NCI-H526 treated with DMSO at 0.1 percent for 48 hours (cell line): ENCODE measurements around the gene NUP205.
"Not testable (repeated sequence)": the region's sequence is repeated elsewhere in the genome, so short reads cannot be mapped to it uniquely, and the experiment has no call there.

Experiments
- DNase-seq: peaks from one replicate; lab custom pipeline; 2025; lab: John Stamatoyannopoulos, UW

NUP205 gene

GRCh38 chr7:135666846-135667245 is 109.1 kb downstream of the NUP205 start:
- no peak for DNase-seq

GRCh38 chr7:135667626-135668025 is 109.9 kb downstream of the NUP205 start:
- not testable (repeated sequence) for DNase-seq

- DNase-seq, result not testable (repeated sequence)
Measured at GRCh38 chr7:135668852-135669395, 111.2 kb downstream of the NUP205 start.

GRCh38 chr7:135669774-135670173 is 112.1 kb downstream of the NUP205 start:
- no peak for DNase-seq

DNA sequence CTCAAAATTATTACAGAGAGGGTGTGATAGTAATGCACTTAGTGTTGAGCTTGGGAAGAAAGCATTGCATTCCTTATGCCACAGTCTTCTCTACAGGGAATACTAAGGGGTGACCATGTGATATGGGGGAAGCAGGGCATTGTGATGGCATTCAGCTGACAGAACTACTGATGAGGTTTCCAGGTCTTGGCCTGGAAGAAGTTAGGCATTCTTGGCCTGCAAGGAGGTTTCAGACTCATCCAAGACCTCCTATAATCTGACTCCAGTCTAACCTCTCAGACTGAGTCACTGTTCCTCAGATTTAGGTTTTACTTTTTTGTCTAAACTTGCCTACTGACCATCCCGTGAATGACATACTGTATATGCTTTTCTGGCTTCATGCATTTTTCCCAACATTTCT is 112.5 kb downstream of the NUP205 start:
- no peak for DNase-seq

- peak; percentile 38 for DNase-seq
Measured at GRCh38 chr7:135672560-135673359, 115.0 kb downstream of the NUP205 start.

DNA sequence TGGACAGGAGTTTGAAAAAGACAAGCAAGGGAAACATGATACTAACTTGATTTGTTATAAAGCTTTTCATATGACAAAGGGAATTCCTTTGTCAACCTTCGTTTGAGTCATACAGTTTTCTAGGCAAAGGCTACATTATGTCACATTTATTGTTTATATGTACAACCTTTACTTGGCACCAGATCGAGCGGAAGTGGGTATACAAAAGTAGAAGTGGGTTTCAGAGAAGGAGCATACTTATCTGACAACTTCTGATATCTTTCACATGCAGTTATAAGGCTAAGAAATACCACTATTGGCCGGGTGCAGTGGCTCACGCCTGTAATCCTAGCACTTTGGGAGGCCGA is 115.6 kb downstream of the NUP205 start:
- DNase-seq, result no peak

DNA sequence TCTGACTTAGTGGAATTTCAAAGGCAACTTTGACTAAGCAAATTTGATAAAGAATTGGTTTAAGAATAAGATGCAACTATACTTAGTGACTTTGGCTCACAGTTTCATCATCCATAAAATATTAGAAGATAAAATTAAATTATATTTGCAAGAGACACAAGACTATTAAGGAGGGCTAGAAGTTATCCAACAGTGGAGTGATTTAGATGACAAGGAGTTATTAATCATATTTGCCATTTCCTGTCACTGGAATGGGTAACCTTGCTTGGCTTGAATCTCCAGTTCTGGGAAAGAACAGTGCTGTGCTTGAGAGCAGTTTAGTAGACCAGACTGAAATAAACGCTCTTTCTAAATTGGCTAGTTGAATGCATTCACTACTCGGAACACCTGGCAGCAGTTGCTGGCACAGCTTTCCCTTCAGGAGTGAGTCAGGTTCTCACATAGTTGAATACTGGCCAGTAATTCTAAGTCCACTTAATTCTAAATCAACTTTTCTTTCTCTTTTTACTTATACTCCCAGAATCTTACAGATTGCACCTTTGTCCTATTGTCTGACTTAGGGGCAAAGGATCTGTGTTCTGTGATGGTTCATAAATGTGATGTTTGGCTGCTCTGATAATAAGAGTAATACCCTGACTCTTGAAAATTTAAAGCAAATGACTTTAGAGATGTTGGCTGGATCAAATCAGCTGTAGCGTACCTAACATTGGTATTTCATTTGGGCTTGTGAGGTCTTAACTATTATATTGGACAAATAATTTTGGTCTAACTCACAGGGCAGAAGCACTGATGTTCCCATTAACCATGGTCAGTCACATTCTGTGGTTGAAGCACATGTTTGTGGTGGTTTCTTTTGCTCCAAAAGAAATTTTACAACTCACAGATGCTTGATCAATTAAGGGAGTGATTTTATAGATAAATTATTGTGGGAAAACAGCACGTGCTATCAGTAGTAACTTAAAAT is 121.2 kb downstream of the NUP205 start:
- DNase-seq, result no peak

GRCh38 chr7:135681762-135682161 is 124.0 kb downstream of the NUP205 start:
- no peak for DNase-seq

DNA sequence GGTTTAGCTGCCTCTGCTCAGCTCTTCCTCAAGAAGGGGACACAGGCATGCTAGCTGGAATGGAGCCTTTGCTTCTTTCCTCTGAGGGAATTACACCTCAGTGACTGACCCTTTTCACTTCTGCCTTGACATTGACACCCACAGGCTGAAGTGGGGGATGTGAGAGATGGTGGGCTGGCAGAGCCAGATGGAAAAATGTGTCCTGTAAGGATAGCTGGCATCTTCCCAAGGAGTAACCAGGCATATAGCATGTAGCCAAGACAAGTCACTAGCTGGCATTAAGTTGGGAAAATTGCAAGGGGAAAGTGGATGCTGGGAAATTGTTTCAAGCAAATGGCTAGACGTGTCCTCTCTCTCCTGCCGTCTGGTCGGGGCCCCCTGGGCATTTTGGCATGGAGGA is 124.5 kb downstream of the NUP205 start:
- DNase-seq, result no peak

- no peak for DNase-seq
Measured at GRCh38 chr7:135683609-135684008, 125.9 kb downstream of the NUP205 start.

DNA sequence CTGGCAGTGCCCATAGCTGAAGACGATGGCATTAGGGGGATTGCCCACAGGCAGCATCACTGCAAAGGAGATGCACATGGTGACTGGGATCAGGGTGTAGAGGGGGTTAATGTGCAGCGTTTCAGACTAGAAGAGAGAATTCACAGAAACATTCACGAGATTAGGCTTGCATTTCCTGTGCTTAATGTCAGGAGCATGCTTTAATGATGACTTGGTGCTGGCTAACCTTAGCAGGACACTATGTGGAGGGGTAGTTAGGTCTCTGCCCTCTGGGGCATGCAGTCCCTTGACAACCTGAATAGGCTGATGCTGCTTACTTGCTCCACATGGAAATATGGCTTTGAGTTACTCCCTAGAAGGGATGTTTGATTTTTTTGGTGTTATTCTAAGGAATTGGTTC is 126.4 kb downstream of the NUP205 start:
- DNase-seq, result no peak

DNA sequence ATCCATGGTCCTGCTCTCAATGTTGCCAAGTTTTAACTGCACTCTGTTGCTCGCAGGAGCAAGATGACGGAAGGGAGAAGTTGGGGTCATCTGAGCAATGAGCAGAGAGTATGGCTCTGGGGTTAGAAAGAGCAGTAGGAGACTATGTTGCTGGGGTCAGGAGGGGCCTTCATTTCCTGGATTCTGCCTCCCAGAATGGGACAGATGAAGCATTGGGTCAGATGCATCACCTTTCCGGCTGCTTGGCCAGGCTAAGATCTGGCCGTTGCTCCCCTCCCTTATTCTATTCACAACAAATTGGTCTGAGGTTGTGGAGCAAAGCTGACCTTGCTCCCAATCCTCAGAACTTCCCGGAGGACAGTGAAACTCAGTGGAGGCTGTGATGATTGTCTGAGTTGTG is 127.0 kb downstream of the NUP205 start:
- no peak for DNase-seq

GRCh38 chr7:135685306-135686084 is 127.8 kb downstream of the NUP205 start:
- no peak for DNase-seq

GRCh38 chr7:135687466-135687865 is 129.7 kb downstream of the NUP205 start:
- no peak for DNase-seq

- no peak for DNase-seq
Measured at GRCh38 chr7:135690566-135690965, 132.8 kb downstream of the NUP205 start.

DNA sequence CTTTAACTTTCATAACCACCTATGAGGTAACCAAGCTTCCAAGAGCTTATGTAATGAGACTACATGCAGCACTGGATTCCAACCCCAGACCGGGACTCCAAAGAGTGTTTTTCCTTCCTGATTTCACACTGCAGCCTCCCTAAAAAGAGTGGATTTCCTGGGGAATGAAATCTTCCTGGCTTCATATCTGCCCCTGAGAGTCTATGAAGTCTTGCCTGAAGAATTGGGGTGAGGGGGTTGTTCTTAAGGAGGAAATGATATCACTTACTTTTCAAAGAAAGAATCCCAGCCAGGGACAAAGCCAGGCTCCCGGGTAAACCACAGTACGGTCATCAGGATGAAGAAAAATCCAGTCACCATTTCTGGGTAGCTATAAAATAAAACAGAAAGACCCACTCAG is 134.3 kb downstream of the NUP205 start:
- DNase-seq, result no peak

DNA sequence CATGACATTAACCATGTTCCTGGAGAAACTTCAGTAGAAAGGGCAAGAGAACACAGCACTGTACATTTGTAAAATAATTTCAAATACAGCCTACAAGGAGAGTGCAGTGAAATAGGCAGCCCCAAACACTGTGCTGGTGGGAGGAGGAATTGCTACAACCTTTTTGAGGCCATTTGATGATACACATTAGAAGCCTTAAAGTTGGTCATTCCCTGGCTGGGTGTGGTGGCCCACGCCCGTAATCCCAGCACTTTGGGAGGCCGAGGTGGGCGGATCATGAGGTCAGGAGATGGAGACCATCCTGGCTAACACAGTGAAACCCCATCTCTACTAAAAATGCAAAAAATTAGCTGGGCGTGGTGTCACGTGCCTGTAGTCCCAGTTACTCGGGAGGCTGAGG is 134.9 kb downstream of the NUP205 start:
- not testable (repeated sequence) for DNase-seq

DNA sequence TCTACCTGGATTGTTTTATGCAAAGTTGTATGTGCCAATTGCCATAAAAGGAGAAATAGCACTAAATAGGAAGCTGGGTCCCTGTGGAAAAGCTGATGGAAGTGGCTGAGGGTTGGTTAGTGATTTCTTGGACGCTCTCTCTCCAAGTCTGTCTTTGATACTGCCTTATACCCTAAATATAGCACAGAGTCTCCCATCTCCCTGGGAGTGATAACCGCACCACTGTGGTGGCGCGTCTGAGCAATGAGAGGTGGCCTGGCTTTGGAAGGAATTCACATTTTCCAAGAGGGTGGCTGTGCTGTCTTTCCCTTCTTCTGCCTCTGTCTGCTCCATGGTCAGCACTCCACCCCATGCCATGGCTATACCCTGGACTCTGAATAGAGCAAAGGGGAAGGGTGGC is 135.8 kb downstream of the NUP205 start:
- no peak for DNase-seq

DNA sequence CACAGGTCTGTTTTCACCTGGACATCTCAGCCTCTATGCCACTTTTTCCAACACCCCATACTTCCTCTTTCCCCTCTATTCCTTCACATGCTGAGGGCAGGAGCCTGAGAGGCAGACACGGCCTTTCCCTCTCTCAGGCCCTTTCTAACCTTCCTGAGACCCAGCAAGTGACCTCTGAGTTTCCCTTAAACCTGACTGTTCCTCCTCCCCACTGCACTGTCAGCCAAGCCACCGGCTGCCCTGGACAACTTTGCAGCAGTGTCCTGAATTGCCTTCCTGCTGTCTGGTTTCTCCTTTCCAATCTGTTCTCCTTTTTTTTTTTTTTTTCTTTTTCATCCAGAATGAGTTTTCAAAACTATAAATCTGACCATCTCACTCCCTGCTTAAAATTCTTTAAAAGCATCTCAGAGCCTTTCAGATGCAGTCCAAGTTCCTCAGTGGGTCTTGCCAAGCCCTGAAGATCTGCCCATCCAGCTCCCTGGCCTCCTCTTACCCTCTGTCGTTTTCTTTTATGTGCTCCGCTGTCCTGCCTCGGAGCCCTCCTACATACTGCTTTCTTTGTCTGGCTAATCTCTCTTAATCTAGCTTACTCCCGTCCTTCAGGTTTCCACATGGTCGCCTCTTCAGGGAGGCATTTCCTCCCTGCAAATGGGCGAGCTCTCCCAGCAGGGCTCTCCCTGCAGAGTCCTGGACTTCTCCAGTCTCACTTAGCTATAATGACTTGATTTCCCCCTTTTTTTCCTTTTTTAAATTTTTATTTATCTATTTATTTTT is 139.7 kb downstream of the NUP205 start:
- no peak for DNase-seq
